Fibroblast of mammary gland (primary cell): Measurements from ENCODE around the gene IFIT5.

Experiments
- DNase-seq: peaks from one replicate; pipeline ENCODE4 v3.0.0-alpha.2; 2010; ENCODE audit warnings: low read depth
- H3K4me3 ChIP-seq: 2 replicates; pipeline ENCODE4 v1.5.1; 2011; ENCODE audit warnings: low read depth, mild to moderate bottlenecking, low read length, moderate library complexity; ENCODE audit not compliant: control insufficient read depth
- CTCF ChIP-seq: conservative IDR thresholded peaks from 2 replicates; pipeline ENCODE4 v1.5.1; 2011; ENCODE audit warnings: low read depth, low read length, inconsistent platforms; ENCODE audit not compliant: control insufficient read depth, insufficient read depth

IFIT5 gene

DNA sequence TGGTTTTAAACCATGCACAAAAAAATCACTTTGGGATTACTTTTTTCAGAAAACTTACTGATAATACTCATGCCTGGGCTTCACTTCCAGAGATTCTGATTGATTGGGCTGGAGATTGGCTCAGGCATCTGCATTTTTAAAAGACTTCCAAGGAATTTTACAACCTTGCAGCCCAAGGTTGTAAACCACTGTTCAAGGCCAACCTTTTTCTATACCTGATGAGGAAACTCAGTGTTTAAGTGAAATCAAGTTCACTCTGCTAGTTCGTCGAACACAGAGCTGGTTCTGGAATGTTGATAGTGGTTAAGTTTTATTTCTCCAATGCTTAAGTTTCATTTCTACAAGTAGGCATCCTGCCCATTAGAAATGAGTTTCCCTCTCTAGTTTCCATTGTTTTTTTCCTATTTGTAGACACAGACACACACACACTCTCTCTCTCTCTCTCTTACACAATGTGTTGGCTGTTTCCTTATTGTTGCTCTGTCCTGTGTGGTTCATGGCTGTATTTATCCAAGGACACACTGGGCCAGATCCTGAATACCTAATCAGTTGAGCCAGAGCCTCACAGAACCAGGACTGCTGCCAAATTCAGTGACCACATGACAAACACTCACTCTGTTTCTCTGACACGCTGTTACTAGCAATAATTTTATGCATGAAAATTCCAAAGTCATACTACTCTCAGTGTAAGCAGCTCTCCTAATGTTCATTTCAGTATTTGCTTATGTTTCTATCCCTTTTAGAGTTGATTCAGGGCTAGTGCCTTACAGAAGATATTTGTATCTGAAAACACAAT is 40.3 kb upstream of the IFIT5 start:
- no peak overlapping the region for H3K4me3 ChIP-seq
- DNase-seq: peak; percentile 95

GRCh38 chr10:89374713-89375141 is 39.6 kb upstream of the IFIT5 start:
- TF ChIP-seq CTCF: no peak
- no peak for DNase-seq
- no peak overlapping the region for H3K4me3 ChIP-seq

More for the DNA sequence above, 40.3 kb upstream of the IFIT5 start:
- TF ChIP-seq CTCF: no peak

DNA sequence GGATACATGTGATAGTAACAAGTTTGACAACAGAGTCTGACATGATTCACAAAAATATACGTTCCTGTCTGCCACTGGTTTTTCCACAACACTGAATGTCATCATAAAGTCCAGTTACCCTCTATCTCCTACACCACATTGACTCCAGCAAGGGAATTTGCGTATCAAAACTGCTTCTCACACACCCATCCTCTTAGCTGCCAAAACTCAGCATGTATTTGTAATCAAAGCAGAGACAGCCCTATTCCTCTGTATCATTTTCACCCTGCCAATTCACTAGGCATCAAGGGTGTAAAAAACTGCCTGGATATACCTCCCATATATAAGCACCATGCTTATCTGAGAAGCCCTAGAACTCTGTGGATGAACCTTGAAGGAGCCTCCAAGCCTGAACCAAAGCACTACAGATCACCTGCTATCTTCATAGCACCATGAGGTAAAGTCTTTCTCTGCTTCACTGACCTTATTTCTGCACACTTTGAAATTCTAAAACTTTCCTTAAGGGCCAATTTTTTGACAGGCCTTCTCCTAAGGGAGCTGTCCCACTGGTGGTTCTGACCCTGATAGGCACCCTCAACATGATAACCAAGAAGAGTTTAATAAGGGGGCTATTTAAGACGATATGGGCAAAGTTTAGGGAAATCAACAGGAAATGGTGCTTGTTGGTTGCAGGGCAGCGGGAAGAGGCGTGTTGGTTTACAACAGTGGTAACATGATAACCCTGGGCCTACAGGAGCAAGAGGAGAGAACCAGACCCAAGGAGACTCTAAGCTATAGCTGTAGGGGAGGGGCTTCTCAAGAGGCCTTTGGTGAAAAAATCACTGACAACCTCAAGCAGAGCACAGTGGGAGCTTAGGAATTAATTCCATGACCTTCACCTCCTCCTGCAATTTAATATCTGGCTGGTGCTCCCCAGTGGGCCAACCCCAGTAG is 36.4 kb upstream of the IFIT5 start, which contains the start of gene IFIT1B:
Gene IFIT1B (plus strand): TSS at position 352 of the 933 bp plus-strand sequence. CDS start 80 bp downstream, at position 432.
- no peak for TF ChIP-seq CTCF
- DNase-seq: no peak

DNA sequence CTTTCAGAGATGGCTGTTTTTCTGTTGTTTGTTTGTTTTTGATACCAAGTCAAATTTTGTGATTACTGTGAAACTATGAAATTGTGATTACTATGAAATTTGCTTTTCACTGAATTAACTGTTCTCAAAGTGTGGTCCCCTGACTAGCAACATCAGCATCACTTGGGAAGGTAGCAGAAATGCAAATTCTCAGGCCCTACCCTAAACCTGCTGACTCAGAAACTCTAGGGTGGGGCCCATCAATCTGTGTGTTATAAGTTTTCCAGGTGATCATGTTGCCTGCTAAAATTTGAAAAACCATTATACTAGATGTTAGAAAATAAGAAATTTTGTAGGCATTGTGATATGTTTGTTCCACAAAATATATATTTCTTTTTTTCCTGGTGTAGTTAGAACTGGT is 35.3 kb upstream of the IFIT5 start:
- H3K4me3 ChIP-seq: no peak overlapping the region
- no peak for DNase-seq
- no peak for TF ChIP-seq CTCF

More for the DNA sequence above, 36.4 kb upstream of the IFIT5 start, which contains the start of gene IFIT1B:
- no peak within 1 kb of the TSS for H3K4me3 ChIP-seq

DNA sequence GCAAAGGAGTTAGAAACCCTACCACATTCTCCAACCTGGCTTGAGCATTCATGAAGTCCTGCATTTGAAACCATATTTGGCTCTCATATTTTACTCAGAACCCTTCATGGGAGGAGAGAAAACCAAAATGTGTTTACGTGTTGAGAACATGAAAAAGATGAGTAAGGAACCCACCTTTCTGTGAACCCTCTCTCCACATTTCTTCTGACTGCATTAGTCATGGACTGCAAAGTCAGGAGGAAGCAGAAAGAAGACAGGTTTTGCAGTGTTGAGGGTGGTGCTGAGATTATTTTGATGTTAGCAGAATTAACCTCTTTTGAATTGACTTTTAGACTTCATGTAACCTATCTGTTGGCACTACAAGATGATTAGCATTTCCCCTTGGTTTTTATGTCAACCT is 31.6 kb upstream of the IFIT5 start:
- DNase-seq: no peak
- no peak overlapping the region for H3K4me3 ChIP-seq
- no peak for TF ChIP-seq CTCF

- no peak for TF ChIP-seq CTCF
- H3K4me3 ChIP-seq: no peak overlapping the region
- no peak for DNase-seq
These were observed 29.7 kb upstream of the IFIT5 start for GRCh38 chr10:89384474-89385340.
